ENCODE measurements around the gene CLDND1.

DNA sequence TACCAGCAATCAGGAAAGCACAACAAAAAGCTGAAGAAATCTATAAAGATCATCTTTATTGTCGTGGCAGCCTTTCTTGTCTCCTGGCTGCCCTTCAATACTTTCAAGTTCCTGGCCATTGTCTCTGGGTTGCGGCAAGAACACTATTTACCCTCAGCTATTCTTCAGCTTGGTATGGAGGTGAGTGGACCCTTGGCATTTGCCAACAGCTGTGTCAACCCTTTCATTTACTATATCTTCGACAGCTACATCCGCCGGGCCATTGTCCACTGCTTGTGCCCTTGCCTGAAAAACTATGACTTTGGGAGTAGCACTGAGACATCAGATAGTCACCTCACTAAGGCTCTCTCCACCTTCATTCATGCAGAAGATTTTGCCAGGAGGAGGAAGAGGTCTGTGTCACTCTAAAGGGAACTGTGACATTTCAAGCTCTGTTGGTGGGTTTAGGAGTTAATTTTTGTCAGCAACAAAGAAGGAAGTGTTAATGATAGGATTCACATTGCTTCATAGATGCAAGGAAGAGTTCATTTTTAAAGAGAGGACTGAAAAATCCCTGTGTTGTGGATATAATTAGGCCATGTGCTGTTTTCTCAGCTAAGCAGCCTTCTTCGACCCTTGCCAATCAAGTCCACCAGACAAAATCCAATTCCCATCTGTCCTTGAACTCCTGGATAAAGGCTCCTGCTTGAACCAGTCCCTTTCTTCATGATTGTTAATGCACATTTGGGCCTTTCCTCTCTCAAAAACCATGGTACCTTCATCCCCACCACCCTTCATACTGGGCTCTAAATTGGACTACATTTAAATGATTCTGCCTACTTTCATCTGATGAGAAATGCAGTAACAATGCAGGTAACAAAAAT lies 10.2 kb upstream of the CLDND1 start:
- TF ChIP-seq PPARA (CRISPR knock-in tag; IDR thresholded peaks at IDR 0.05; ENCODE audit: borderline replicate concordance) (no peak), TOX (CRISPR knock-in tag; IDR thresholded peaks at IDR 0.05; ENCODE audit: borderline replicate concordance) (no peak), BACH2 (CRISPR knock-in tag; IDR thresholded peaks at IDR 0.05; ENCODE audit: borderline replicate concordance) (no peak), ARNTL (CRISPR knock-in tag; IDR thresholded peaks at IDR 0.05; ENCODE audit: borderline replicate concordance, low read depth) (no peak), RARB (CRISPR knock-in tag; IDR thresholded peaks at IDR 0.05) (no peak), SNAI2 (CRISPR knock-in tag; IDR thresholded peaks at IDR 0.05) (no peak), OSR1 (CRISPR knock-in tag; IDR thresholded peaks at IDR 0.05) (no peak), ZFP3 (CRISPR knock-in tag; IDR thresholded peaks at IDR 0.05) (no peak), GLIS3 (CRISPR knock-in tag; IDR thresholded peaks at IDR 0.05) (no peak), ZFP30 (CRISPR knock-in tag; IDR thresholded peaks at IDR 0.05) (no peak)
- TF ChIP-seq, protein P1, sequence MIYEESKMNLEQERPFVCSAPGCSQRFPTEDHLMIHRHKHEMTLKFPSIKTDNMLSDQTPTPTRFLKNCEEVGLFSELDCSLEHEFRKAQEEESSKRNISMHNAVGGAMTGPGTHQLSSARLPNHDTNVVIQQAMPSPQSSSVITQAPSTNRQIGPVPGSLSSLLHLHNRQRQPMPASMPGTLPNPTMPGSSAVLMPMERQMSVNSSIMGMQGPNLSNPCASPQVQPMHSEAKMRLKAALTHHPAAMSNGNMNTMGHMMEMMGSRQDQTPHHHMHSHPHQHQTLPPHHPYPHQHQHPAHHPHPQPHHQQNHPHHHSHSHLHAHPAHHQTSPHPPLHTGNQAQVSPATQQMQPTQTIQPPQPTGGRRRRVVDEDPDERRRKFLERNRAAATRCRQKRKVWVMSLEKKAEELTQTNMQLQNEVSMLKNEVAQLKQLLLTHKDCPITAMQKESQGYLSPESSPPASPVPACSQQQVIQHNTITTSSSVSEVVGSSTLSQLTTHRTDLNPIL (CRISPR knock-in tag; IDR thresholded peaks at IDR 0.05; ENCODE audit: low read depth) = no peak
- TF ChIP-seq, protein P2, sequence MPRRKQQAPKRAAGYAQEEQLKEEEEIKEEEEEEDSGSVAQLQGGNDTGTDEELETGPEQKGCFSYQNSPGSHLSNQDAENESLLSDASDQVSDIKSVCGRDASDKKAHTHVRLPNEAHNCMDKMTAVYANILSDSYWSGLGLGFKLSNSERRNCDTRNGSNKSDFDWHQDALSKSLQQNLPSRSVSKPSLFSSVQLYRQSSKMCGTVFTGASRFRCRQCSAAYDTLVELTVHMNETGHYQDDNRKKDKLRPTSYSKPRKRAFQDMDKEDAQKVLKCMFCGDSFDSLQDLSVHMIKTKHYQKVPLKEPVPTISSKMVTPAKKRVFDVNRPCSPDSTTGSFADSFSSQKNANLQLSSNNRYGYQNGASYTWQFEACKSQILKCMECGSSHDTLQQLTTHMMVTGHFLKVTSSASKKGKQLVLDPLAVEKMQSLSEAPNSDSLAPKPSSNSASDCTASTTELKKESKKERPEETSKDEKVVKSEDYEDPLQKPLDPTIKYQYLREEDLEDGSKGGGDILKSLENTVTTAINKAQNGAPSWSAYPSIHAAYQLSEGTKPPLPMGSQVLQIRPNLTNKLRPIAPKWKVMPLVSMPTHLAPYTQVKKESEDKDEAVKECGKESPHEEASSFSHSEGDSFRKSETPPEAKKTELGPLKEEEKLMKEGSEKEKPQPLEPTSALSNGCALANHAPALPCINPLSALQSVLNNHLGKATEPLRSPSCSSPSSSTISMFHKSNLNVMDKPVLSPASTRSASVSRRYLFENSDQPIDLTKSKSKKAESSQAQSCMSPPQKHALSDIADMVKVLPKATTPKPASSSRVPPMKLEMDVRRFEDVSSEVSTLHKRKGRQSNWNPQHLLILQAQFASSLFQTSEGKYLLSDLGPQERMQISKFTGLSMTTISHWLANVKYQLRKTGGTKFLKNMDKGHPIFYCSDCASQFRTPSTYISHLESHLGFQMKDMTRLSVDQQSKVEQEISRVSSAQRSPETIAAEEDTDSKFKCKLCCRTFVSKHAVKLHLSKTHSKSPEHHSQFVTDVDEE (CRISPR knock-in tag; IDR thresholded peaks at IDR 0.05) = no peak
- TF ChIP-seq, protein P3, sequence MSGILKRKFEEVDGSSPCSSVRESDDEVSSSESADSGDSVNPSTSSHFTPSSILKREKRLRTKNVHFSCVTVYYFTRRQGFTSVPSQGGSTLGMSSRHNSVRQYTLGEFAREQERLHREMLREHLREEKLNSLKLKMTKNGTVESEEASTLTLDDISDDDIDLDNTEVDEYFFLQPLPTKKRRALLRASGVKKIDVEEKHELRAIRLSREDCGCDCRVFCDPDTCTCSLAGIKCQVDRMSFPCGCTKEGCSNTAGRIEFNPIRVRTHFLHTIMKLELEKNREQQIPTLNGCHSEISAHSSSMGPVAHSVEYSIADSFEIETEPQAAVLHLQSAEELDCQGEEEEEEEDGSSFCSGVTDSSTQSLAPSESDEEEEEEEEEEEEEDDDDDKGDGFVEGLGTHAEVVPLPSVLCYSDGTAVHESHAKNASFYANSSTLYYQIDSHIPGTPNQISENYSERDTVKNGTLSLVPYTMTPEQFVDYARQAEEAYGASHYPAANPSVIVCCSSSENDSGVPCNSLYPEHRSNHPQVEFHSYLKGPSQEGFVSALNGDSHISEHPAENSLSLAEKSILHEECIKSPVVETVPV (CRISPR knock-in tag; IDR thresholded peaks at IDR 0.05) = no peak

Data from SK-N-SH treated with all-trans-retinoic acid at 6 μM for 48 hours (cell line).